ENCODE data around the gene VWA2.

Gene VWA2

DNA sequence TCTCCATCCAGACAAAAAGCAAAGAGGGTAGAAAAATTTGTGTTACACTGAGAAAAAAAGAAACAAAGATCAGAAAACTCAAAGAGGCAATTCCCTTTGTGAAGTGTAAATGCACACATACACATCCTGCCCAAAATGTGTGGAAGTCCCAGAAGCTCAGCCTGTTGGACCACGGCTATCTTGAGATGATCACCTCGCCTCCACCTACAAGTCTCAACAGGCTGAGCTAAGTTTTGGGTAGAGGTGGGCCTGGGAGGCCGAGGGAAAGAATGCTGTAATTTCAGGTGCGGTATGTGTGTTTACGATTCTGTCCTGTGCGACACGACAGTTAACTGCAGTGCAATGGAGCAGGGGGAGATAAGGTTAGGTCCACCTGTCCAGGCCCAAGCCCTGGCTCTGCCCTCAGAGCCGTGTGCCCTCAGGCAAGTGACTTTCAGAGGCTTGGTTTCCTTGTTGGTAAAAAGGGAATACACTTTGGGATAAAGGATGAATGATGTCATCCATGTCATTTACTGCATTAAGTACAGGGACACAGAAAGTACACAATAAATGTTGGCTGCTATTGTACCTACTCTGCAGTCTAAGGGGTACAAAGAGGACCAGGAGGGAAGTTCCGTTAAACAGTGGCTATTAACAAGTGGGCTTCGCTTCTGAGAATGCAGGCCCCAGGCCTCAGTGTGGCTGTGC is 97.9 kb downstream of the VWA2 start:
- TF ChIP-seq, protein P1, sequence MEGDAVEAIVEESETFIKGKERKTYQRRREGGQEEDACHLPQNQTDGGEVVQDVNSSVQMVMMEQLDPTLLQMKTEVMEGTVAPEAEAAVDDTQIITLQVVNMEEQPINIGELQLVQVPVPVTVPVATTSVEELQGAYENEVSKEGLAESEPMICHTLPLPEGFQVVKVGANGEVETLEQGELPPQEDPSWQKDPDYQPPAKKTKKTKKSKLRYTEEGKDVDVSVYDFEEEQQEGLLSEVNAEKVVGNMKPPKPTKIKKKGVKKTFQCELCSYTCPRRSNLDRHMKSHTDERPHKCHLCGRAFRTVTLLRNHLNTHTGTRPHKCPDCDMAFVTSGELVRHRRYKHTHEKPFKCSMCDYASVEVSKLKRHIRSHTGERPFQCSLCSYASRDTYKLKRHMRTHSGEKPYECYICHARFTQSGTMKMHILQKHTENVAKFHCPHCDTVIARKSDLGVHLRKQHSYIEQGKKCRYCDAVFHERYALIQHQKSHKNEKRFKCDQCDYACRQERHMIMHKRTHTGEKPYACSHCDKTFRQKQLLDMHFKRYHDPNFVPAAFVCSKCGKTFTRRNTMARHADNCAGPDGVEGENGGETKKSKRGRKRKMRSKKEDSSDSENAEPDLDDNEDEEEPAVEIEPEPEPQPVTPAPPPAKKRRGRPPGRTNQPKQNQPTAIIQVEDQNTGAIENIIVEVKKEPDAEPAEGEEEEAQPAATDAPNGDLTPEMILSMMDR (IDR thresholded peaks at IDR 0.05) = no peak
- Histone ChIP-seq H3K4me3 (no peak overlapping the region), H3K27me3 (no peaks in the 10 kb centered on the region), H3K27ac (no peak overlapping the region), H3K36me3 (peaks cover 0 to 12% (median 0%) of the 10 kb centered on the region in 3 donors), H3K9me3 (no peaks in the 10 kb centered on the region), H3K4me1 (peaks cover 0 to 29% (median 26%) of the 10 kb centered on the region in 4 donors)
- no peak for DNase-seq
- intact Hi-C loops (cut with DNase I; ENCODE audit: low total_unique reads) = no loop called here

DNA sequence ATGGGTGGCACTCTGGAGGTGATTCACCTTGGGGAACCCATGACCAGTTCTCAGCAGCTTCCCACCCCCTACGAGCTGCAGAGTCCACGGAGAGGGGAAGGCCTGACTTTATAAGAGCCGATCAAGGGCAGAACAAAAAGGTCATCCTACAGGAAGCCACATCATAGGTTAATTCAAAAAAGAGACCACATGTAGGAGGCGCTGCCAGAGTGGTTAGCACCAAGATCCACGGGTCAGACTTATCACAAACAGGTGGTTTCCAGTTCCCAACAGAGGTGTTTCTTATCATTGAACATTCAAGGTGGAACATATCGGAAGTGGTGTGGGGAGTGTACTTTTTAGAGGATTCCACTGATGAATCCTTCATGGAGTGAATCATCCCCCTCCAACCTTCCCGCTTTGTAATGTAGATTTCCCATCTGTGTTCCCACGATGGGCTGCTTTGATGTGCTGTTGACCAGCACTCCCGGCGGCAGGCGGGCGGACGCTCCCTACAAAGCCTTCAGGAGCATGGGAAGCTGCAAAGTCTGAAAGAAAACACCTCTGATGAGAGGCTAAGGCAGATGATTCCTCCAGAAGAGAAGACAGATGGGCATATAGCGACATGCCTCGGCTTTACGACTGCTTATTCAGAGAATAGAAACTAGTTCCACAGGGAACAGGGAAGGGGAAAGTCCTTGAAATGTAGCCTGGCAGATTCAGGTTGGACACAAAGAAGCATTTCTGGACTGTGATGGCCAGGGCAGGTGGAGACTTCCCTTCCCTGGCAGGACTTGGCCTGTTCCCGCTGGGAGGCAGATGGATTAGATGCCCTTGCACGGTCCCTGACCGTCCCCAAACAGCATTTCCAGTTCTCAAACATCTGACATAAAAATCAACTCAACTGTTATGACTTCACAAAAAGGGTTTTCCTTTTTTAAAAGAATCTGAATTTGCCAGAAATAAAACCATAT is 98.7 kb downstream of the VWA2 start:
- Histone ChIP-seq H3K4me1 (peaks cover 0 to 20% (median 18%) of the 10 kb centered on the region in 4 donors), H3K36me3 (peaks cover 0 to 12% (median 0%) of the 10 kb centered on the region in 3 donors), H3K9me3 (no peaks in the 10 kb centered on the region), H3K4me3 (no peak overlapping the region), H3K27ac (no peak overlapping the region), H3K27me3 (no peaks in the 10 kb centered on the region)
- TF ChIP-seq, protein P1 (IDR thresholded peaks at IDR 0.05) = no peak
- DNase-seq = no peak
- intact Hi-C loops (cut with DNase I; ENCODE audit: low total_unique reads) = no loop called here

DNA sequence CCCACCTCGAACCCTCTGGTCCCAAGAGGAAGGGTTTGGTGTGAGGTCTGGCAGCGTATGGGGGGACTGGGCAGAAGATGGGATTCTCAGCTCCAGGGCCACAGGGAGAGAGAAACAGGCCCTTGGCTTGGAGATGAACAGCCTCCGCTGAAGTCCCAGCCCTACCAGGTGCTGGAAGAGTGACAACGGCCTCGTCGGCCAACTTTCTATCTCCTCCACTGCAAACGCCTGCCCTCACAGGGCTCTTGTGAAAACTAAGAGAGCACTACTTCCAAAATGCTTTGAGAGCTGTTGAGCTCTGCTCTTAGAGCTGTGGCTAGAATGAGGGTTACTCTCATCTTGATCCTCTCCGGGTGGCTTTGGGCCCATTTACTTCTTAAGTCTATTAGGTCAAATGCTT is 101.8 kb downstream of the VWA2 start:
- H3K36me3 ChIP-seq = peaks cover 0 to 12% (median 0%) of the 10 kb centered on the region in 3 donors
- H3K9me3 ChIP-seq = no peaks in the 10 kb centered on the region
- H3K4me1 ChIP-seq = peaks cover 0 to 13% (median 5%) of the 10 kb centered on the region in 4 donors
- no peak for DNase-seq
- no peak overlapping the region for H3K27ac ChIP-seq
- no peak overlapping the region for H3K4me3 ChIP-seq
- no peaks in the 10 kb centered on the region for H3K27me3 ChIP-seq
- TF ChIP-seq, protein P1 (IDR thresholded peaks at IDR 0.05) = no peak
- intact Hi-C loops (cut with DNase I; ENCODE audit: low total_unique reads) = no loop called here
